ENCODE results near the gene MEIS1. TPM values are rescaled to one million over a fixed set of nuclear protein-coding genes. Genes with fewer than 3 reads are reported as not detected.

MEIS1 gene
- total RNA-seq, 1 experiment from 2014 or later = 0.66 TPM

DNA sequence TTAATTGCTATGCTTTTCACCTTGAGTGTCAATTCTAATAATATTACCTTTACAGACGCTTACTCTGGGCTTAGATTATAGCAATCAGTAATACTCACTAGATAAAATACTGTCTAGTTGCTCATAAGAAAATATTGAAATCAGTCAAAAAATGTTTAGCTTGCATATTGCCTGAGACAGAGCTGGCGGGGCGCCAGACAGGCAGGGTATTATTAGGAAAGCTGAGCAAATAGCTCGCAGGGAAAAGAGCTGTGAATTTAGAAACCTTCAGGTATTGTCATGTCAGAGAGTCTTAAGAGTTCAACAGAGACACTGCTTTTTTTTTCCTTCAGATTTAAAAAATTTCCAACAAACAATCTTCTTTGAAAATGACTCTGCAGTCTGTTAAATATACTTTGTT, 118.4 kb downstream of the MEIS1 start:
- H3K4ac ChIP-seq (ENCODE audit: low read depth, low read length) = no peak overlapping the region
- no peak overlapping the region for H2BK120ac ChIP-seq (ENCODE audit: low read depth, low read length, poor library complexity, severe bottlenecking)
- no peak overlapping the region for H3K56ac ChIP-seq (ENCODE audit: insufficient read length, low read depth, low read length)
- DNase-seq = no peak
- no peak overlapping the region for H4K91ac ChIP-seq (ENCODE audit: insufficient read length, low read depth, low read length)
- H3K23me2 ChIP-seq (ENCODE audit: insufficient read length, low read depth, low read length, poor library complexity, severe bottlenecking) = no peaks in the 10 kb centered on the region
- no peak overlapping the region for H2BK15ac ChIP-seq (ENCODE audit: low read depth, low read length)
- H3K23ac ChIP-seq (ENCODE audit: insufficient read length, low read depth, low read length) = no peak overlapping the region
- H3K4me2 ChIP-seq (ENCODE audit: insufficient read depth, insufficient read length, low read length) = no peak overlapping the region
- no peak overlapping the region for H3K18ac ChIP-seq (ENCODE audit: insufficient read length, low read depth, low read length)
- H3K4me1 Mint-ChIP-seq = peaks cover 6 to 10% of the 10 kb centered on the region in 2 experiments; a peak in 3 of 4 replicates
- no peak overlapping the region for H2BK12ac ChIP-seq (ENCODE audit: insufficient read length, low read depth, low read length)
- no peak overlapping the region for H2AK5ac ChIP-seq (ENCODE audit: insufficient read length, low read length)
- TF ChIP-seq, protein P1, sequence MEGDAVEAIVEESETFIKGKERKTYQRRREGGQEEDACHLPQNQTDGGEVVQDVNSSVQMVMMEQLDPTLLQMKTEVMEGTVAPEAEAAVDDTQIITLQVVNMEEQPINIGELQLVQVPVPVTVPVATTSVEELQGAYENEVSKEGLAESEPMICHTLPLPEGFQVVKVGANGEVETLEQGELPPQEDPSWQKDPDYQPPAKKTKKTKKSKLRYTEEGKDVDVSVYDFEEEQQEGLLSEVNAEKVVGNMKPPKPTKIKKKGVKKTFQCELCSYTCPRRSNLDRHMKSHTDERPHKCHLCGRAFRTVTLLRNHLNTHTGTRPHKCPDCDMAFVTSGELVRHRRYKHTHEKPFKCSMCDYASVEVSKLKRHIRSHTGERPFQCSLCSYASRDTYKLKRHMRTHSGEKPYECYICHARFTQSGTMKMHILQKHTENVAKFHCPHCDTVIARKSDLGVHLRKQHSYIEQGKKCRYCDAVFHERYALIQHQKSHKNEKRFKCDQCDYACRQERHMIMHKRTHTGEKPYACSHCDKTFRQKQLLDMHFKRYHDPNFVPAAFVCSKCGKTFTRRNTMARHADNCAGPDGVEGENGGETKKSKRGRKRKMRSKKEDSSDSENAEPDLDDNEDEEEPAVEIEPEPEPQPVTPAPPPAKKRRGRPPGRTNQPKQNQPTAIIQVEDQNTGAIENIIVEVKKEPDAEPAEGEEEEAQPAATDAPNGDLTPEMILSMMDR (conservative IDR thresholded peaks at IDR 0.05) = no peak
- no peak overlapping the region for H4K8ac ChIP-seq (replicated peaks; ENCODE audit: insufficient read length, low read depth, low read length)
- H2AFZ ChIP-seq (ENCODE audit: low read length) = no peak overlapping the region
- no CpG with 5 or more reads among the region's 4 CpGs for WGBS (ENCODE audit: extremely low coverage, insufficient read length, low lambda C conversion rate)
- no peaks in the 10 kb centered on the region for H3K79me1 ChIP-seq (ENCODE audit: insufficient read depth, low read depth, low read length, poor library complexity, severe bottlenecking)
- no peak overlapping the region for H3K14ac ChIP-seq (ENCODE audit: insufficient read depth, low read length)
- H3K4me1 ChIP-seq (ENCODE audit: insufficient read depth, low read length) = no peaks in the 10 kb centered on the region
- H3K4me3 Mint-ChIP-seq = no peak overlapping the region
- H3T11ph ChIP-seq (ENCODE audit: low read length) = no peak overlapping the region
- H4K20me1 ChIP-seq (ENCODE audit: control insufficient read depth, insufficient read depth, insufficient read length) = no peaks in the 10 kb centered on the region
- H3K36me3 Mint-ChIP-seq (ENCODE audit: insufficient read depth in 1 of 3, low read depth in 3 of 3) = no peaks in the 10 kb centered on the region
- H2BK5ac ChIP-seq (ENCODE audit: insufficient read length, low read length) = no peak overlapping the region
- H3K9me3 ChIP-seq (ENCODE audit: control insufficient read depth, low read depth, low read length) = no peaks in the 10 kb centered on the region
- H3K79me2 ChIP-seq (ENCODE audit: insufficient read depth, low read length) = no peaks in the 10 kb centered on the region
- no peak overlapping the region for H3K9ac ChIP-seq (ENCODE audit: extremely low read depth, insufficient read length, low read length)
- H3K27me3 ChIP-seq (ENCODE audit: insufficient read depth, low read length) = no peaks in the 10 kb centered on the region
- no peak overlapping the region for H3K27ac ChIP-seq (ENCODE audit: insufficient read length, low read depth, low read length)
- no peak overlapping the region for H3K27ac Mint-ChIP-seq
- H4K5ac ChIP-seq (ENCODE audit: insufficient read length, low read depth, low read length) = no peak overlapping the region
- no peaks in the 10 kb centered on the region for H3K9me3 Mint-ChIP-seq
- peaks cover 4% of the 10 kb centered on the region for H3K27me3 Mint-ChIP-seq (ENCODE audit: low read depth)
- H2BK20ac ChIP-seq (ENCODE audit: low read depth, low read length, poor library complexity, severe bottlenecking) = no peak overlapping the region

Data from H9 (cell line).